Ishikawa (cell line): Measurements from ENCODE around the gene SLC39A6.

Source experiments
- CREB1 ChIP-seq: IDR thresholded peaks from 2 replicates; pipeline ENCODE4 v1.6.1; 2012; ENCODE audit warnings: low read depth
- EP300 ChIP-seq: IDR thresholded peaks from 2 replicates; pipeline ENCODE4 v1.6.1; 2012; ENCODE audit warnings: borderline replicate concordance
- FOXM1 ChIP-seq: IDR thresholded peaks from 2 replicates; pipeline ENCODE4 v1.6.1; 2012; ENCODE audit warnings: low read depth, borderline replicate concordance
- NFIC ChIP-seq: IDR thresholded peaks from 2 replicates; pipeline ENCODE4 v1.6.1; 2012
- RAD21 ChIP-seq: IDR thresholded peaks from 2 replicates; pipeline ENCODE4 v1.6.1; 2012; ENCODE audit warnings: low read depth
- TAF1 ChIP-seq: IDR thresholded peaks from 2 replicates; pipeline ENCODE4 v1.6.1; 2012; ENCODE audit warnings: low read depth, mild to moderate bottlenecking
- TCF12 ChIP-seq: IDR thresholded peaks from 2 replicates; pipeline ENCODE4 v1.6.1; 2012; ENCODE audit warnings: low read depth
- TEAD4 ChIP-seq: IDR thresholded peaks from 2 replicates; pipeline ENCODE4 v1.6.1; 2012
- YY1 ChIP-seq: IDR thresholded peaks from 2 replicates; pipeline ENCODE4 v1.6.1; 2012; ENCODE audit warnings: low read depth
- ZBTB7A ChIP-seq: IDR thresholded peaks from 2 replicates; pipeline ENCODE4 v1.6.1; 2012; ENCODE audit warnings: low read depth
- TF ChIP-seq, protein P1 (sequence below): IDR thresholded peaks from 2 replicates; pipeline ENCODE4 v1.6.1; 2012
- TF ChIP-seq, protein P2 (sequence below): IDR thresholded peaks from 2 replicates; pipeline ENCODE4 v1.6.1; 2012; ENCODE audit warnings: low read depth, mild to moderate bottlenecking

DNA sequence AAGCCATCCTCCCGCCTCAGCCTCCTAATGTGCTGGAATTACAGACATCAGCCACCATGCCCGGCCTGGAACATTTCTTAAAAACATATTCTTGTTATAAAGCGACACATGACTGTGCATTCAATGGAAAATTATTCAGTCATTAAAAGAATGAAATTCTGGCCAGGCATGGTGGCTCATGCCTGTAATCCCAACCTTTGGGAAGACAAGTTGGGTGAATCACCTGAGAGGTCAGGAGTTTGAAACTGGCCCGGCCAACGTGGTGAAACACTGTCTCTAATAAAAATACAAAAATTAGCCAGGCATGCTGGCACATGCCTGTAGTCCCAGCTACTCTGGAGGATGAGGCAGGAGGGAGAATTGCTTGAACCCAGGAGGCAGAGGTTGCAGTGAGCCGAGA is 40.1 kb downstream of the SLC39A6 start:
- TF ChIP-seq NFIC (no peak), ZBTB7A (no peak), CREB1 (no peak), EP300 (no peak), YY1 (no peak), TAF1 (no peak), FOXM1 (no peak), RAD21 (no peak), TEAD4 (no peak), TCF12 (no peak)
- TF ChIP-seq, protein P1, sequence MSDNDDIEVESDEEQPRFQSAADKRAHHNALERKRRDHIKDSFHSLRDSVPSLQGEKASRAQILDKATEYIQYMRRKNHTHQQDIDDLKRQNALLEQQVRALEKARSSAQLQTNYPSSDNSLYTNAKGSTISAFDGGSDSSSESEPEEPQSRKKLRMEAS = no peak
- TF ChIP-seq, protein P2, sequence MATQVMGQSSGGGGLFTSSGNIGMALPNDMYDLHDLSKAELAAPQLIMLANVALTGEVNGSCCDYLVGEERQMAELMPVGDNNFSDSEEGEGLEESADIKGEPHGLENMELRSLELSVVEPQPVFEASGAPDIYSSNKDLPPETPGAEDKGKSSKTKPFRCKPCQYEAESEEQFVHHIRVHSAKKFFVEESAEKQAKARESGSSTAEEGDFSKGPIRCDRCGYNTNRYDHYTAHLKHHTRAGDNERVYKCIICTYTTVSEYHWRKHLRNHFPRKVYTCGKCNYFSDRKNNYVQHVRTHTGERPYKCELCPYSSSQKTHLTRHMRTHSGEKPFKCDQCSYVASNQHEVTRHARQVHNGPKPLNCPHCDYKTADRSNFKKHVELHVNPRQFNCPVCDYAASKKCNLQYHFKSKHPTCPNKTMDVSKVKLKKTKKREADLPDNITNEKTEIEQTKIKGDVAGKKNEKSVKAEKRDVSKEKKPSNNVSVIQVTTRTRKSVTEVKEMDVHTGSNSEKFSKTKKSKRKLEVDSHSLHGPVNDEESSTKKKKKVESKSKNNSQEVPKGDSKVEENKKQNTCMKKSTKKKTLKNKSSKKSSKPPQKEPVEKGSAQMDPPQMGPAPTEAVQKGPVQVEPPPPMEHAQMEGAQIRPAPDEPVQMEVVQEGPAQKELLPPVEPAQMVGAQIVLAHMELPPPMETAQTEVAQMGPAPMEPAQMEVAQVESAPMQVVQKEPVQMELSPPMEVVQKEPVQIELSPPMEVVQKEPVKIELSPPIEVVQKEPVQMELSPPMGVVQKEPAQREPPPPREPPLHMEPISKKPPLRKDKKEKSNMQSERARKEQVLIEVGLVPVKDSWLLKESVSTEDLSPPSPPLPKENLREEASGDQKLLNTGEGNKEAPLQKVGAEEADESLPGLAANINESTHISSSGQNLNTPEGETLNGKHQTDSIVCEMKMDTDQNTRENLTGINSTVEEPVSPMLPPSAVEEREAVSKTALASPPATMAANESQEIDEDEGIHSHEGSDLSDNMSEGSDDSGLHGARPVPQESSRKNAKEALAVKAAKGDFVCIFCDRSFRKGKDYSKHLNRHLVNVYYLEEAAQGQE = no peak
